ENCODE data around the gene MANEAL. TPM values are rescaled to one million over a fixed set of nuclear protein-coding genes. Genes with fewer than 3 reads are reported as not detected.

Gene MANEAL
- total and polyA plus RNA-seq, 12 donors: 0.66 to 3.1 (median 1.4) TPM

- no peaks in the 10 kb centered on the region for H3K9me3 ChIP-seq
- TF ChIP-seq CTCF (IDR thresholded peaks at IDR 0.05): no peak
- no peak overlapping the region for H3K4me3 ChIP-seq
- H3K4me1 ChIP-seq: peaks cover 0 to 1% (median 0%) of the 10 kb centered on the region in 9 donors
- no peak for ATAC-seq
- intact Hi-C loops (cut with DNase I): no loop called here
- peaks cover 0 to 99% (median 56%) of the 10 kb centered on the region in 9 donors for H3K36me3 ChIP-seq
- WGBS, 2 donors: 94 to 98% methylated on average over 4 of the region's 4 CpGs
- no peak overlapping the region for H3K27ac ChIP-seq
- H3K27me3 ChIP-seq: no peaks in the 10 kb centered on the region
- DNase-seq: no peak
These were observed 37.5 kb downstream of the MANEAL start for GRCh38 chr1:37831109-37831508.

- Histone ChIP-seq H3K27ac (no peak overlapping the region), H3K36me3 (peaks cover 0 to 100% (median 53%) of the 10 kb centered on the region in 9 donors), H3K9me3 (no peaks in the 10 kb centered on the region), H3K27me3 (no peaks in the 10 kb centered on the region), H3K4me1 (no peaks in the 10 kb centered on the region), H3K4me3 (no peak overlapping the region)
- intact Hi-C loops (cut with DNase I): no loop called here
- no peak for DNase-seq
- ATAC-seq: no peak
- WGBS, 2 donors: 91 to 96% methylated on average over 2 of the region's 2 CpGs
- no peak for TF ChIP-seq CTCF (IDR thresholded peaks at IDR 0.05)
These were observed 38.2 kb downstream of the MANEAL start for GRCh38 chr1:37831809-37832208.

- no peaks in the 10 kb centered on the region for H3K9me3 ChIP-seq
- ATAC-seq (no peak), DNase-seq (no peak)
- no peaks in the 10 kb centered on the region for H3K4me1 ChIP-seq
- no peak for TF ChIP-seq CTCF (IDR thresholded peaks at IDR 0.05)
- peaks cover 0 to 100% (median 67%) of the 10 kb centered on the region in 9 donors for H3K36me3 ChIP-seq
- intact Hi-C loops (cut with DNase I): no loop called here
- WGBS, 2 donors: 89 to 98% methylated on average over 3 of the region's 3 CpGs
- H3K27me3 ChIP-seq: no peaks in the 10 kb centered on the region
- H3K4me3 ChIP-seq: no peak overlapping the region
- H3K27ac ChIP-seq: no peak overlapping the region
These were observed 43.1 kb downstream of the MANEAL start for GRCh38 chr1:37836788-37837187.

- Histone ChIP-seq H3K27ac (peak overlapping the region in 1 of 10 donors; percentile 9), H3K36me3 (peaks cover 0 to 77% (median 40%) of the 10 kb centered on the region in 9 donors), H3K4me3 (no peak overlapping the region), H3K9me3 (no peaks in the 10 kb centered on the region), H3K27me3 (no peaks in the 10 kb centered on the region), H3K4me1 (peaks cover 0 to 24% (median 0%) of the 10 kb centered on the region in 9 donors)
- 86 to 91% methylated on average over 10 of the region's 10 CpGs for WGBS, 2 donors
- intact Hi-C loops (cut with DNase I): no loop called here
- peak in 1 of 8 donors; percentile 31 for ATAC-seq
- TF ChIP-seq CTCF (IDR thresholded peaks at IDR 0.05): no peak
- no peak for DNase-seq
These were observed 46.0 kb downstream of the MANEAL start for GRCh38 chr1:37839676-37840075.
